ENCODE data around the gene TNK1.

TNK1 gene

DNA sequence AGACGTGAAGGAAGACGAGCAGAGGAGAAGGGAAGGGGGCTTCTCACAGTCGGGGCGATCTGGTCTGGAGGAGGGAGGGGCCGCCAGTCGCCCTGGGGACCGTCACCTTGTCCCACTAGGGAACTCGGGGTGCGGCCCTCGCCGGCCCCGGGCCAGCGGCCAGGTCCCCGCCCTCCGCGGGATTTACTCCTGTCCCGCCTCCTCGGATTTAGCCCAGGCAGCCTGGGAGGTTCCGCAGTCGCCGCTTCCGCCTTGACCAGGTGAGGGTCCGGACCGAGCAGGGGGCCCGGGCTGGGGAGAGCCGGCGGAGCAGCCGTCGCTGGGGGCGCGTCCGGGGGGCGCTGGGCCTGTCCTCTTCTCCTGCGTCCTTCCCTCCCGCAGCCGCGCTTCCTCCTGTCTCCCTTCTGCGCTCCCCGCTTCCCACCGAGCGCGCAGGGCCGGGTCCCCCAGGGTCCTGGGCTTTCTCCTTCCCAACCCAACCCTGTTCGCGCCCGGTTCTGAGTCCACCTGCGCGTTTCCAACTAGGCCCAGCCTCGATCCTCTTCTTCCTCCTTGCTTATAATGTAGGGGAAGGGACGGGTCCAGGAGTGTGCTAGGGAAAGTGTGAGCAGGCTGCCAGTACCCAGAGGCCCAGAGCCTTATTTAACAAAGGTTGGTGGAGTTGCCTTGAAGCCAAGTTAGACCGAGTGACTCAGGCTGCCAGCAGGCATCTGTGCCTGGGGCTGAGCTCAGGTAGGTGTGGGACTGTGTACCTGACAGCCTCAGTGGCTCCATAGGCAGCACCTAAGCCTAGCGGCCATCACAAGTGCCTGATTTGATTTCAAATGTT is at the start of gene TNK1:
Gene TNK1, plus strand, starts transcription at position 235 of the 829 bp plus-strand sequence. CDS start 1,838 bp downstream, outside the sequence.
- Histone ChIP-seq H3K9me3 (ENCODE audit: control insufficient read depth, insufficient read depth, low read depth, low read length) (no peaks in the 10 kb centered on the region), H3K36me3 (ENCODE audit: control insufficient read depth in 2 of 2, insufficient read depth in 1 of 2, low read length in 2 of 2) (no peaks in the 10 kb centered on the region), H3K4me1 (ENCODE audit: control insufficient read depth, insufficient read depth, low read length) (no peaks in the 10 kb centered on the region), H3K4me3 (ENCODE audit: low read depth, low read length) (peak within 1 kb of the TSS; percentile 47), H3K27ac (ENCODE audit: extremely low read depth, low read depth, low read length) (no peak within 1 kb of the TSS)
- TF ChIP-seq ZNF621 (tag by site-specific recombination; IDR thresholded peaks at IDR 0.05) (no peak), ZNF16 (tag by site-specific recombination; IDR thresholded peaks at IDR 0.05; ENCODE audit: low read depth) (no peak), ZFHX2 (tag by site-specific recombination; conservative IDR thresholded peaks at IDR 0.05) (no peak), ZNF501 (tag by site-specific recombination; IDR thresholded peaks at IDR 0.05) (no peak), ZSCAN30 (tag by site-specific recombination; IDR thresholded peaks at IDR 0.05) (peak; percentile 48; the same call in 1 of the 2 replicates), SCRT1 (tag by site-specific recombination; IDR thresholded peaks at IDR 0.05; ENCODE audit: borderline replicate concordance) (no peak), ZNF211 (tag by site-specific recombination; IDR thresholded peaks at IDR 0.05; ENCODE audit: low read depth) (no peak), HOXC10 (CRISPR knock-in tag; IDR thresholded peaks at IDR 0.05) (no peak), BCL11B (tag by site-specific recombination; IDR thresholded peaks at IDR 0.05; ENCODE audit: low read depth) (no peak), ZBTB7A (tag by site-specific recombination; IDR thresholded peaks at IDR 0.05; ENCODE audit: low read depth) (no peak), ZBTB48 (tag by site-specific recombination; IDR thresholded peaks at IDR 0.05) (peak; percentile 62; the same call in 1 of the 2 replicates), ZNF366 (tag by site-specific recombination; conservative IDR thresholded peaks at IDR 0.05) (no peak), ZNF510 (tag by site-specific recombination; IDR thresholded peaks at IDR 0.05; ENCODE audit: insufficient replicate concordance) (no peak), HOXD13 (CRISPR knock-in tag; IDR thresholded peaks at IDR 0.05; ENCODE audit: borderline replicate concordance) (no peak), GLIS1 (tag by site-specific recombination; IDR thresholded peaks at IDR 0.05) (peak; percentile 86), ZNF274 (IDR thresholded peaks at IDR 0.05; ENCODE audit: low read length) (no peak), ZNF274 (tag by site-specific recombination; IDR thresholded peaks at IDR 0.05; ENCODE audit: borderline replicate concordance) (no peak), KLF1 (tag by site-specific recombination; IDR thresholded peaks at IDR 0.05) (peak; percentile 48; the same call in 1 of the 2 replicates), SP2 (tag by site-specific recombination; IDR thresholded peaks at IDR 0.05) (peak; percentile 54), REPIN1 (tag by site-specific recombination; IDR thresholded peaks at IDR 0.05; ENCODE audit: low read depth) (no peak), GLIS2 (tag by site-specific recombination; IDR thresholded peaks at IDR 0.05) (no peak), ZNF776 (tag by site-specific recombination; IDR thresholded peaks at IDR 0.05; ENCODE audit: borderline replicate concordance) (no peak), ZNF707 (tag by site-specific recombination; IDR thresholded peaks at IDR 0.05) (no peak), ZNF555 (tag by site-specific recombination; conservative IDR thresholded peaks at IDR 0.05) (no peak), ZNF610 (tag by site-specific recombination; IDR thresholded peaks at IDR 0.05; ENCODE audit: borderline replicate concordance) (no peak), KLF9 (tag by site-specific recombination; IDR thresholded peaks at IDR 0.05; ENCODE audit: low read depth) (no peak), ZNF654 (tag by site-specific recombination; IDR thresholded peaks at IDR 0.05; ENCODE audit: low read depth) (no peak)
- TF ChIP-seq, protein P1, sequence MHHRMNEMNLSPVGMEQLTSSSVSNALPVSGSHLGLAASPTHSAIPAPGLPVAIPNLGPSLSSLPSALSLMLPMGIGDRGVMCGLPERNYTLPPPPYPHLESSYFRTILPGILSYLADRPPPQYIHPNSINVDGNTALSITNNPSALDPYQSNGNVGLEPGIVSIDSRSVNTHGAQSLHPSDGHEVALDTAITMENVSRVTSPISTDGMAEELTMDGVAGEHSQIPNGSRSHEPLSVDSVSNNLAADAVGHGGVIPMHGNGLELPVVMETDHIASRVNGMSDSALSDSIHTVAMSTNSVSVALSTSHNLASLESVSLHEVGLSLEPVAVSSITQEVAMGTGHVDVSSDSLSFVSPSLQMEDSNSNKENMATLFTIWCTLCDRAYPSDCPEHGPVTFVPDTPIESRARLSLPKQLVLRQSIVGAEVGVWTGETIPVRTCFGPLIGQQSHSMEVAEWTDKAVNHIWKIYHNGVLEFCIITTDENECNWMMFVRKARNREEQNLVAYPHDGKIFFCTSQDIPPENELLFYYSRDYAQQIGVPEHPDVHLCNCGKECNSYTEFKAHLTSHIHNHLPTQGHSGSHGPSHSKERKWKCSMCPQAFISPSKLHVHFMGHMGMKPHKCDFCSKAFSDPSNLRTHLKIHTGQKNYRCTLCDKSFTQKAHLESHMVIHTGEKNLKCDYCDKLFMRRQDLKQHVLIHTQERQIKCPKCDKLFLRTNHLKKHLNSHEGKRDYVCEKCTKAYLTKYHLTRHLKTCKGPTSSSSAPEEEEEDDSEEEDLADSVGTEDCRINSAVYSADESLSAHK (tag by site-specific recombination; IDR thresholded peaks at IDR 0.05): no peak
- TF ChIP-seq, protein P2, sequence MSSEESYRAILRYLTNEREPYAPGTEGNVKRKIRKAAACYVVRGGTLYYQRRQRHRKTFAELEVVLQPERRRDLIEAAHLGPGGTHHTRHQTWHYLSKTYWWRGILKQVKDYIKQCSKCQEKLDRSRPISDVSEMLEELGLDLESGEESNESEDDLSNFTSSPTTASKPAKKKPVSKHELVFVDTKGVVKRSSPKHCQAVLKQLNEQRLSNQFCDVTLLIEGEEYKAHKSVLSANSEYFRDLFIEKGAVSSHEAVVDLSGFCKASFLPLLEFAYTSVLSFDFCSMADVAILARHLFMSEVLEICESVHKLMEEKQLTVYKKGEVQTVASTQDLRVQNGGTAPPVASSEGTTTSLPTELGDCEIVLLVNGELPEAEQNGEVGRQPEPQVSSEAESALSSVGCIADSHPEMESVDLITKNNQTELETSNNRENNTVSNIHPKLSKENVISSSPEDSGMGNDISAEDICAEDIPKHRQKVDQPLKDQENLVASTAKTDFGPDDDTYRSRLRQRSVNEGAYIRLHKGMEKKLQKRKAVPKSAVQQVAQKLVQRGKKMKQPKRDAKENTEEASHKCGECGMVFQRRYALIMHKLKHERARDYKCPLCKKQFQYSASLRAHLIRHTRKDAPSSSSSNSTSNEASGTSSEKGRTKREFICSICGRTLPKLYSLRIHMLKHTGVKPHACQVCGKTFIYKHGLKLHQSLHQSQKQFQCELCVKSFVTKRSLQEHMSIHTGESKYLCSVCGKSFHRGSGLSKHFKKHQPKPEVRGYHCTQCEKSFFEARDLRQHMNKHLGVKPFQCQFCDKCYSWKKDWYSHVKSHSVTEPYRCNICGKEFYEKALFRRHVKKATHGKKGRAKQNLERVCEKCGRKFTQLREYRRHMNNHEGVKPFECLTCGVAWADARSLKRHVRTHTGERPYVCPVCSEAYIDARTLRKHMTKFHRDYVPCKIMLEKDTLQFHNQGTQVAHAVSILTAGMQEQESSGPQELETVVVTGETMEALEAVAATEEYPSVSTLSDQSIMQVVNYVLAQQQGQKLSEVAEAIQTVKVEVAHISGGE (tag by site-specific recombination; conservative IDR thresholded peaks at IDR 0.05; ENCODE audit: low read depth): no peak
- TF ChIP-seq, protein P3, sequence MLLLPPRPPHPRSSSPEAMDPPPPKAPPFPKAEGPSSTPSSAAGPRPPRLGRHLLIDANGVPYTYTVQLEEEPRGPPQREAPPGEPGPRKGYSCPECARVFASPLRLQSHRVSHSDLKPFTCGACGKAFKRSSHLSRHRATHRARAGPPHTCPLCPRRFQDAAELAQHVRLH (tag by site-specific recombination; IDR thresholded peaks at IDR 0.05): no peak
- CTCF ChIA-PET: interaction anchor here (0.7 to 1.3 kb wide), 4 partner anchors 18 to 180 kb away, joined by 3 to 5 read pairs (median 4); no protein-coding TSS in a partner anchor
- POLR2A ChIA-PET: interaction anchor here (0.8 to 1.3 kb wide), 2 partner anchors 23 kb away, joined by 3 to 9 read pairs; partner anchors contain the start of gene TMEM256

All from HEK293 (cell line).